ENCODE data around the gene IRAK3.
"Not testable (repeated sequence)": the region's sequence is repeated elsewhere in the genome, so short reads cannot be mapped to it uniquely, and the experiment has no call there.

Gene IRAK3

GRCh38 chr12:66194122-66194521, 5.1 kb downstream of the IRAK3 start:
- Histone ChIP-seq H3K27me3 (ENCODE audit: low read depth, low read length) (no peaks in the 10 kb centered on the region), H3K4me3 (ENCODE audit: low read depth in 1 of 2, low read length in 2 of 2) (no peak overlapping the region), H3K27ac (ENCODE audit: low read length) (no peak overlapping the region), H3K9me3 (ENCODE audit: control insufficient read depth in 1 of 2, low read length in 2 of 2) (no peaks in the 10 kb centered on the region), H3K4me1 (ENCODE audit: control insufficient read depth in 1 of 2, insufficient read depth in 2 of 2, low read length in 2 of 2) (peaks cover 3 to 7% of the 10 kb centered on the region in 2 donors), H3K36me3 (ENCODE audit: control insufficient read depth in 1 of 2, insufficient read depth in 2 of 2, low read length in 2 of 2) (no peaks in the 10 kb centered on the region)

- Histone ChIP-seq H3K4me3 (ENCODE audit: low read depth in 1 of 2, low read length in 2 of 2) (no peak overlapping the region), H3K27me3 (ENCODE audit: low read depth, low read length) (no peaks in the 10 kb centered on the region), H3K4me1 (ENCODE audit: control insufficient read depth in 1 of 2, insufficient read depth in 2 of 2, low read length in 2 of 2) (peaks cover 3 to 10% of the 10 kb centered on the region in 2 donors), H3K36me3 (ENCODE audit: control insufficient read depth in 1 of 2, insufficient read depth in 2 of 2, low read length in 2 of 2) (no peaks in the 10 kb centered on the region), H3K27ac (ENCODE audit: low read length) (no peak overlapping the region), H3K9me3 (ENCODE audit: control insufficient read depth in 1 of 2, low read length in 2 of 2) (peaks cover 0 to 3% of the 10 kb centered on the region in 2 donors)
Measured at GRCh38 chr12:66195242-66195641, 6.2 kb downstream of the IRAK3 start.

- Histone ChIP-seq H3K4me1 (ENCODE audit: control insufficient read depth in 1 of 2, insufficient read depth in 2 of 2, low read length in 2 of 2) (peaks cover 0 to 10% of the 10 kb centered on the region in 2 donors), H3K9me3 (ENCODE audit: control insufficient read depth in 1 of 2, low read length in 2 of 2) (peaks cover 0 to 3% of the 10 kb centered on the region in 2 donors), H3K27ac (ENCODE audit: low read length) (no peak overlapping the region), H3K27me3 (ENCODE audit: low read depth, low read length) (no peaks in the 10 kb centered on the region), H3K4me3 (ENCODE audit: low read depth in 1 of 2, low read length in 2 of 2) (no peak overlapping the region), H3K36me3 (ENCODE audit: control insufficient read depth in 1 of 2, insufficient read depth in 2 of 2, low read length in 2 of 2) (no peaks in the 10 kb centered on the region)
Measured at GRCh38 chr12:66196806-66197205, 7.8 kb downstream of the IRAK3 start.

DNA sequence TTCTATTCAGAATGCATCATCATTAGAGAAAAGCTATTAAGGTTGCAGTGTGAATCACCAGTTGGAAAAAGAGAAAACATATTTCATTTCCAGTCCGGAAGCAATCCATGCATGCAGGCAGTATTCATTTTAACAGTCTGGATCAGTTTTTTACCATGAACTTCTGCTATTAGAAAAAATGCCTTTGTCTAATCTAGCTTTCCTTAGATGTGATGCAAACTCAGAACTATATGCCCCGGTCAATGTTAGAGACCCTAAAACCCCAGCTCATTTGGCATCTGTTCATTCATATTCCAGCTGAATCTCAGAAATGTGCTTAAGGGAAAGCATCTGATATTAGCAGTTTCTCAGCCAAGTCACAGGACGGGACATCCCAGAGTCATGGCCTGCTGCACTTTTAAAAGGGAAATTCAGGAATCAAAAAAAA, 8.5 kb downstream of the IRAK3 start:
- Histone ChIP-seq H3K36me3 (ENCODE audit: control insufficient read depth in 1 of 2, insufficient read depth in 2 of 2, low read length in 2 of 2) (no peaks in the 10 kb centered on the region), H3K27ac (ENCODE audit: low read length) (no peak overlapping the region), H3K4me3 (ENCODE audit: low read depth in 1 of 2, low read length in 2 of 2) (no peak overlapping the region), H3K4me1 (ENCODE audit: control insufficient read depth in 1 of 2, insufficient read depth in 2 of 2, low read length in 2 of 2) (peaks cover 0 to 10% of the 10 kb centered on the region in 2 donors), H3K27me3 (ENCODE audit: low read depth, low read length) (no peaks in the 10 kb centered on the region), H3K9me3 (ENCODE audit: control insufficient read depth in 1 of 2, low read length in 2 of 2) (peaks cover 0 to 3% of the 10 kb centered on the region in 2 donors)

DNA sequence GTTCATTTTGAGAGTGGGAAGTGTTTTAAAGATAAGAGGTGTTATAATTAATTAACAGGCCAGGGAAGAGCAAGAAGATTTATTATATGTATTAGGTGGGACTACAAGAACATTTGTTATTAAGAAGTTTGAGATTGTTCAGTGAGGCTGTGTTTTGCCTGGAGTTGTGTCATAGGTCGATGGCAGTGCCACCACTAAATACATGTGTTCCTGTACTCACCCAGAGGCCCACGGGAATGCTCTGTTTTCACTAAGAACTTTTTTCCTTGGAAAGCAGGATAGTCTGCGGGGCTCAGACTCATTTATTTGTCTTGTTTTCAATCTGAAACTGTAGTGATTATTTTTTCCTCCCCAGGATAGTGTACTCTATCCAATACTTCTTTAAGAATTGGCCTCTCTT, 10.1 kb downstream of the IRAK3 start:
- H3K27ac ChIP-seq (ENCODE audit: low read length): no peak overlapping the region
- peaks cover 0 to 10% of the 10 kb centered on the region in 2 donors for H3K4me1 ChIP-seq (ENCODE audit: control insufficient read depth in 1 of 2, insufficient read depth in 2 of 2, low read length in 2 of 2)
- no peaks in the 10 kb centered on the region for H3K27me3 ChIP-seq (ENCODE audit: low read depth, low read length)
- H3K36me3 ChIP-seq (ENCODE audit: control insufficient read depth in 1 of 2, insufficient read depth in 2 of 2, low read length in 2 of 2): no peaks in the 10 kb centered on the region
- no peak overlapping the region for H3K4me3 ChIP-seq (ENCODE audit: low read depth in 1 of 2, low read length in 2 of 2)
- peaks cover 0 to 3% of the 10 kb centered on the region in 2 donors for H3K9me3 ChIP-seq (ENCODE audit: control insufficient read depth in 1 of 2, low read length in 2 of 2)

DNA sequence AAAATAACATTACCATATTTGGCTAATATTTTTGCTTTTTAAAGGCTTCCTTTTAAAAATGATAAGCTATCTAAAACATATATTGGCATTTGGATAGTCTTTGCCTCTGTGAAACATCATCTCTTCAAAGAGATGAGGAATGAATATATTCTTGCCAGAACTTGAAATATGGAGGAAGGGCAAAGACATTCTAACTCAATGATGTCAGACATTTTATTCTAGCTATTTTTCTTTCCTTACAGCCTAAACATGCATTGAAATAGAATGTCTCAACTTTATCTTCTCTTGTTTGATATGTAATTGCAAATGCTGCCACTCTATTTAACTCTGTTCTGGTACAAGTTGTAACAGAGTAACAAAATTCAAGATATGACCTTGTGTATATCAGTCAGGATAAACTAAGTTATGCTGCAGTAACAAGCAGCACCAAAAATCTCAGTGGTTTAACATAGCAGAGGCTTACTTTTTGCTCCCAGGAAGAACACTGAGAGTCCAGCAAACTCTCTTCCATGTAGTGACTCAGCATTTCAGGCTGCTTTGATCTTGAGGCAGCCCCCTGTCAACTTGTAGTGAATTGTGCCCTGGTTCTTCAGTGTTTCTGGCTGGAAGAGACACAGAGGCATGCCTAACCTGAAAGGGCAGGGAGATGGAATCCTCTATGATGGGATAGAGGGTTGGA, 11.0 kb downstream of the IRAK3 start:
- no peaks in the 10 kb centered on the region for H3K27me3 ChIP-seq (ENCODE audit: low read depth, low read length)
- no peak overlapping the region for H3K4me3 ChIP-seq (ENCODE audit: low read depth in 1 of 2, low read length in 2 of 2)
- H3K9me3 ChIP-seq (ENCODE audit: control insufficient read depth in 1 of 2, low read length in 2 of 2): peaks cover 0 to 3% of the 10 kb centered on the region in 2 donors
- H3K4me1 ChIP-seq (ENCODE audit: control insufficient read depth in 1 of 2, insufficient read depth in 2 of 2, low read length in 2 of 2): peaks cover 0 to 10% of the 10 kb centered on the region in 2 donors
- H3K27ac ChIP-seq (ENCODE audit: low read length): no peak overlapping the region
- no peaks in the 10 kb centered on the region for H3K36me3 ChIP-seq (ENCODE audit: control insufficient read depth in 1 of 2, insufficient read depth in 2 of 2, low read length in 2 of 2)

DNA sequence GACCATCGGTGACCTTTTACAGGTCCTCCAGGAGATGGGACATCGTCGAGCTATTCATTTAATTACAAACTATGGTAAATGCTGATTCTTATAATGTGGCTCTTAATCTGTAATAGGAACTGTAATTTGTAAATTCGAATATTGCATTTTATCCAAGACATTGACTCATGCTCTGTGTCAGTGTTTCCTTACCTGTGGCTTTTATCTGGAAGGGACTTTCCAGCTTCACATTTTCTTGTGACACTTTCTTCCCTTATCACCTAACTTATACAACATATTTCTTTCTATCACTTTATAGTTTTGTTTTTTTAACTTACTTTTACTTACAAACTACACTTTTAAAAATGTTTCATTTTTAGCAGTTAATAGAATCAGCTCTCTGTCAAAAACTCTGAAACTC, 14.8 kb downstream of the IRAK3 start:
- Histone ChIP-seq H3K4me3 (ENCODE audit: low read depth in 1 of 2, low read length in 2 of 2) (no peak overlapping the region), H3K4me1 (ENCODE audit: control insufficient read depth in 1 of 2, insufficient read depth in 2 of 2, low read length in 2 of 2) (peaks cover 0 to 3% of the 10 kb centered on the region in 2 donors), H3K9me3 (ENCODE audit: control insufficient read depth in 1 of 2, low read length in 2 of 2) (peaks cover 0 to 3% of the 10 kb centered on the region in 2 donors), H3K27me3 (ENCODE audit: low read depth, low read length) (no peaks in the 10 kb centered on the region), H3K27ac (ENCODE audit: low read length) (no peak overlapping the region), H3K36me3 (ENCODE audit: control insufficient read depth in 1 of 2, insufficient read depth in 2 of 2, low read length in 2 of 2) (no peaks in the 10 kb centered on the region)

GRCh38 chr12:66206141-66206540, 17.1 kb downstream of the IRAK3 start:
- H3K4me3 ChIP-seq (ENCODE audit: low read depth in 1 of 2, low read length in 2 of 2): no peak overlapping the region
- H3K9me3 ChIP-seq (ENCODE audit: control insufficient read depth in 1 of 2, low read length in 2 of 2): no peaks in the 10 kb centered on the region
- no peak overlapping the region for H3K27ac ChIP-seq (ENCODE audit: low read length)
- H3K36me3 ChIP-seq (ENCODE audit: control insufficient read depth in 1 of 2, insufficient read depth in 2 of 2, low read length in 2 of 2): no peaks in the 10 kb centered on the region
- H3K27me3 ChIP-seq (ENCODE audit: low read depth, low read length): no peaks in the 10 kb centered on the region
- H3K4me1 ChIP-seq (ENCODE audit: control insufficient read depth in 1 of 2, insufficient read depth in 2 of 2, low read length in 2 of 2): no peaks in the 10 kb centered on the region

GRCh38 chr12:66210840-66211239, 21.8 kb downstream of the IRAK3 start:
- Histone ChIP-seq H3K4me3 (ENCODE audit: low read depth in 1 of 2, low read length in 2 of 2) (no peak overlapping the region), H3K27ac (ENCODE audit: low read length) (no peak overlapping the region), H3K4me1 (ENCODE audit: control insufficient read depth in 1 of 2, insufficient read depth in 2 of 2, low read length in 2 of 2) (no peaks in the 10 kb centered on the region), H3K36me3 (ENCODE audit: control insufficient read depth in 1 of 2, insufficient read depth in 2 of 2, low read length in 2 of 2) (peaks cover 0 to 5% of the 10 kb centered on the region in 2 donors), H3K9me3 (ENCODE audit: control insufficient read depth in 1 of 2, low read length in 2 of 2) (no peaks in the 10 kb centered on the region), H3K27me3 (ENCODE audit: low read depth, low read length) (no peaks in the 10 kb centered on the region)

DNA sequence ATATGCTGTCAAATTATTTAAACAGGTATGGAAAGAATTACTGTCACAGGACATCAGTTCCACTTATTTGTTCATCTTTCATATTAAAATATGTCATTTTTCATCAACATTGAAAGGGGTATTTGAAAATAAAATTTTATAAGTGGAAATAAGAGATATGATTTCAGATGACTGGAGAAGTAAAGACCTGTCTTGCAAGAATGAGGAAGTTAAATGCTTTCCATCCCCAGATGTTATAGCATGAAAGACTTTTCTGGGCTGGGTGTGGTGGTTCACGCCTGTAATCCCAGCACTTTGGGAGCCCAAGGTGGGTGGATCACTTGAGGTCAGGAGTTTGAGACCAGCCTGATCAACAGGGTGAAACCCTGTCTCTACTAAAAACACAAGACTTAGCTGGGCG, 22.6 kb downstream of the IRAK3 start:
- not testable (repeated sequence) for H3K9me3 ChIP-seq (ENCODE audit: control insufficient read depth in 1 of 2, low read length in 2 of 2); H3K36me3 ChIP-seq (ENCODE audit: control insufficient read depth in 1 of 2, insufficient read depth in 2 of 2, low read length in 2 of 2); H3K27me3 ChIP-seq (ENCODE audit: low read depth, low read length); H3K4me3 ChIP-seq (ENCODE audit: low read depth in 1 of 2, low read length in 2 of 2); H3K4me1 ChIP-seq (ENCODE audit: control insufficient read depth in 1 of 2, insufficient read depth in 2 of 2, low read length in 2 of 2); H3K27ac ChIP-seq (ENCODE audit: low read length)

DNA sequence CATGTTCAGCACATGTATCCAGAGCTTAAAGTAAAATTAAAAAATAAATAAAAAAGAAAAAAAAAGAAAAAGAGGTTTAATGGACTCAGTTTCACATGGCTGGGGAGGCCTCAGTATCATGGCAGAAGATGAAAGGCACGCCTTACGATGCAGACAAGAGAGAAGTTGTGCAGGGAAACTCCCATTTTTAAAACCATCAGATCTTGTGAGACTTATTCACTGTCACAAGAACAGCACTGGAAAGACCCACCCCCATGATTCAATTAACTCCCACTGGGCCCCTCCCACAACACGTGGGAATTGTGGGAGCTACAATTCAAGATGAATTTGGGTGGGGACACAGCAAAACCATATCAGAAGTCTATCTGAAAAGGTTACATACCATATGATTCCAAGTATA, 24.0 kb downstream of the IRAK3 start:
- H3K9me3 ChIP-seq (ENCODE audit: control insufficient read depth in 1 of 2, low read length in 2 of 2); H3K27ac ChIP-seq (ENCODE audit: low read length); H3K27me3 ChIP-seq (ENCODE audit: low read depth, low read length); H3K4me3 ChIP-seq (ENCODE audit: low read depth in 1 of 2, low read length in 2 of 2); H3K36me3 ChIP-seq (ENCODE audit: control insufficient read depth in 1 of 2, insufficient read depth in 2 of 2, low read length in 2 of 2); H3K4me1 ChIP-seq (ENCODE audit: control insufficient read depth in 1 of 2, insufficient read depth in 2 of 2, low read length in 2 of 2): not testable (repeated sequence)

DNA sequence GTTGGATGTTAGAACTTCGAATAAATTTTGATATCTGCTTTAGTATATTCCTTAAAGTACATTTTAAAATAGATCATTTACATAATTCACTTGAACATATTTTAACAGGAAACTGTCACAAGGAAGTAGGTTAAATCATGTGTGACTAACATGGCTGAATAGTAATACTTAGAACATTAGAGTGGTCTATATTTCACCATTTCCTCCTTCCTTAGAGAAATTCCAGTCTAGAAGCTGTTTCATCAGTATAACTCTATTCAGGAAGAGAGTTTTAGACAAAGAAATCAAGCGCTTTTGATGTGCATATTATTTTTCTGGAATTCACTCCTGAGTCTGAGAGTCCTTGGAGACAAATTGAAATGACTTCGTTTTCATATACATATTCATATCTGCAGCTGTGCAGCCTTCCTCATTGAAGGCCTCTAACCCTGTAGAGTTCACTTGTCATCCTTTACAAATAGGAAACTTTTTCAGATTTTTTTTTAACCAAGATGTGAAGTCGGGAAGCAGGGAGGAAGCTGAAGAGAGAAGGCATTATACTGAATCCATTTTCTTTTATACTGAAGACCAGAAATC, 28.4 kb downstream of the IRAK3 start:
- Histone ChIP-seq H3K4me1 (ENCODE audit: control insufficient read depth in 1 of 2, insufficient read depth in 2 of 2, low read length in 2 of 2) (no peaks in the 10 kb centered on the region), H3K36me3 (ENCODE audit: control insufficient read depth in 1 of 2, insufficient read depth in 2 of 2, low read length in 2 of 2) (peaks cover 2% of the 10 kb centered on the region in 2 donors), H3K4me3 (ENCODE audit: low read depth in 1 of 2, low read length in 2 of 2) (no peak overlapping the region), H3K9me3 (ENCODE audit: control insufficient read depth in 1 of 2, low read length in 2 of 2) (no peaks in the 10 kb centered on the region), H3K27ac (ENCODE audit: low read length) (no peak overlapping the region), H3K27me3 (ENCODE audit: low read depth, low read length) (no peaks in the 10 kb centered on the region)

Data from muscle layer of duodenum (tissue), 2 donors.